ENCODE measurements around the gene FGF22. TPM values are rescaled to one million over a fixed set of nuclear protein-coding genes. Genes with fewer than 3 reads are reported as not detected.

The FGF22 gene
- total RNA-seq, 1 donor from 2014 or later, result 0.38 TPM

DNA sequence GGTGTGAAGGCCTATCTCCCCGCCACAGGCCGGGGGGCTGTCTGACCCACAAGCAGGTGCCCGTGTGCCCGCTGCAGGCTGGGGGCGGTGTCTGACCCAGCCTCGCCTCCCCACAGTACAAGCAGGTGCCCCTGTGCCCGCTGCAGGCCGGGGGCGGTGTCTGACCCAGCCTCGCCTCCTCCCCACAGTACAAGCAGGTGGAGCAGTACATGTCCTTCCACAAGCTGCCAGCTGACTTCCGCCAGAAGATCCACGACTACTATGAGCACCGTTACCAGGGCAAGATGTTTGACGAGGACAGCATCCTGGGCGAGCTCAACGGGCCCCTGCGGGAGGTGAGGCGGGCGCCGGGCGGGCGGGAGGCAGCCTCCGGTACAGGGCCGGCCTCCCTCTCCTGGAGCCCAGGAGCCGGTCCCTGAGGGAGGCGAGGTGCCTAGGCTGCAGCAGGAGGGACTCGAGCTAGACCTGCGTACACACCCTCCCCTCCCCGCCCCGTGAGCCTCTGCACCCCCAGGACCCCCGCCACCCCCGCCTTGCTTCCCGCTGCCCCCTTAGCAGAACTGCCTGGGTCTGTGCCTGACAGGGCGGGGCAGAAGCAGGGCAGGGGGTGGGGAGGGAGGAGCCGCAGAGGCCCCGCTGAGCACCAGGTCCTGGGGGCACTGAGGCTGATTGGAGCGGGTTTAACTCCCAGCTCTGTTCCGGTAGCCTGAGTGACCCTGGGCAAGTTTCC lies 29.4 kb upstream of the FGF22 start:
- H3K9me3 Mint-ChIP-seq, result no peaks in the 10 kb centered on the region
- peaks cover 17% of the 10 kb centered on the region for H3K36me3 Mint-ChIP-seq
- peaks cover 4% of the 10 kb centered on the region for H3K4me1 Mint-ChIP-seq
- H3K27ac Mint-ChIP-seq, result no peak overlapping the region
- DNase-seq (ENCODE audit: low spot score in 2 of 2, unreplicated experiment in 2 of 2), result no peak
- TF ChIP-seq CTCF (IDR thresholded peaks at IDR 0.05; ENCODE audit: unreplicated experiment), result no peak
- no peaks in the 10 kb centered on the region for H3K27me3 Mint-ChIP-seq (ENCODE audit: low read depth)
- H3K4me3 Mint-ChIP-seq, result no peak overlapping the region

DNA sequence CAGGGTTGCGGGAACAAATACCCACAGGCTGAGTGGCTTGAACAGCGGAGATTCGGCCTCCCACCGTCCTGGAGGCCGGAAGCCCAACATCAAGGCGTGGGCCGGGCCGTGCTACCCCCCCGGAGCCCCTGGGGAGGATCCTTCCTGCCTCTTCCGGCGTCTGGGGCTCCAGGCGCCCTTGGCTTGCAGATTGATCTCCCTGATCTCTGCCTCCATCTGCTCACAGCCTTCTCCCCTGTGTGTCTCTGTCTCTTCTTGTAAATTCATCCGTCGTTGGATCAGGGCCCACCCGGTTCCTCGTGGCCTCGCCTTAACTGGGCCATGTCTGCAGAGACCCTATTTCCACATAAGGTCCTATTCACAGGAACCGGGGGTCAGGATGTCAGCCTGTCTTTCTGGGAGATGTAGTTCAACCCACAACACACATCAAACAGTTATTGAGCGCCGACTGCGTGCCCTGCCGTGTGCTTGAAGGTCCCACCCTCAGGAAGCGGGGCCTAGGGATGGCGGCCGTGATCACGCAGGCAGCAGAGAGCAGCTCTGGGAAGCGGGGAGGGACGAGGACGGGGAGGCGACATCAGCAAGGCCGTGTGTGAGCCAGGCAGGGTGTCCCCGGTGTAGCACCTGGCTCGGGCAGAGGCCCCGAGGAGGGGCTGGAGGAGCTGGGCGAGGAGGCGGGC lies 28.7 kb upstream of the FGF22 start:
- peaks cover 4% of the 10 kb centered on the region for H3K4me1 Mint-ChIP-seq
- H3K4me3 Mint-ChIP-seq, result no peak overlapping the region
- peaks cover 20% of the 10 kb centered on the region for H3K36me3 Mint-ChIP-seq
- peak overlapping the region; percentile 54 for H3K27ac Mint-ChIP-seq
- H3K27me3 Mint-ChIP-seq (ENCODE audit: low read depth), result no peaks in the 10 kb centered on the region
- no peak for DNase-seq (ENCODE audit: low spot score in 2 of 2, unreplicated experiment in 2 of 2)
- no peak for TF ChIP-seq CTCF (IDR thresholded peaks at IDR 0.05; ENCODE audit: unreplicated experiment)
- no peaks in the 10 kb centered on the region for H3K9me3 Mint-ChIP-seq

GRCh38 chr19:611481-611868 lies 28.2 kb upstream of the FGF22 start:
- Mint-ChIP-seq H3K9me3 (no peaks in the 10 kb centered on the region), H3K4me1 (peaks cover 4% of the 10 kb centered on the region), H3K27me3 (ENCODE audit: low read depth) (no peaks in the 10 kb centered on the region), H3K27ac (no peak overlapping the region), H3K4me3 (no peak overlapping the region), H3K36me3 (peaks cover 20% of the 10 kb centered on the region)
- no peak for TF ChIP-seq CTCF (IDR thresholded peaks at IDR 0.05; ENCODE audit: unreplicated experiment)
- no peak for DNase-seq (ENCODE audit: low spot score in 2 of 2, unreplicated experiment in 2 of 2)

- no peak overlapping the region for H3K27ac Mint-ChIP-seq
- no peaks in the 10 kb centered on the region for H3K9me3 Mint-ChIP-seq
- peaks cover 4% of the 10 kb centered on the region for H3K4me1 Mint-ChIP-seq
- no peak for TF ChIP-seq CTCF (IDR thresholded peaks at IDR 0.05; ENCODE audit: unreplicated experiment)
- H3K4me3 Mint-ChIP-seq, result no peak overlapping the region
- H3K27me3 Mint-ChIP-seq (ENCODE audit: low read depth), result no peaks in the 10 kb centered on the region
- DNase-seq (ENCODE audit: low spot score in 2 of 2, unreplicated experiment in 2 of 2), result no peak
- peaks cover 23% of the 10 kb centered on the region for H3K36me3 Mint-ChIP-seq
Measured at GRCh38 chr19:612941-613340, 26.7 kb upstream of the FGF22 start.

DNA sequence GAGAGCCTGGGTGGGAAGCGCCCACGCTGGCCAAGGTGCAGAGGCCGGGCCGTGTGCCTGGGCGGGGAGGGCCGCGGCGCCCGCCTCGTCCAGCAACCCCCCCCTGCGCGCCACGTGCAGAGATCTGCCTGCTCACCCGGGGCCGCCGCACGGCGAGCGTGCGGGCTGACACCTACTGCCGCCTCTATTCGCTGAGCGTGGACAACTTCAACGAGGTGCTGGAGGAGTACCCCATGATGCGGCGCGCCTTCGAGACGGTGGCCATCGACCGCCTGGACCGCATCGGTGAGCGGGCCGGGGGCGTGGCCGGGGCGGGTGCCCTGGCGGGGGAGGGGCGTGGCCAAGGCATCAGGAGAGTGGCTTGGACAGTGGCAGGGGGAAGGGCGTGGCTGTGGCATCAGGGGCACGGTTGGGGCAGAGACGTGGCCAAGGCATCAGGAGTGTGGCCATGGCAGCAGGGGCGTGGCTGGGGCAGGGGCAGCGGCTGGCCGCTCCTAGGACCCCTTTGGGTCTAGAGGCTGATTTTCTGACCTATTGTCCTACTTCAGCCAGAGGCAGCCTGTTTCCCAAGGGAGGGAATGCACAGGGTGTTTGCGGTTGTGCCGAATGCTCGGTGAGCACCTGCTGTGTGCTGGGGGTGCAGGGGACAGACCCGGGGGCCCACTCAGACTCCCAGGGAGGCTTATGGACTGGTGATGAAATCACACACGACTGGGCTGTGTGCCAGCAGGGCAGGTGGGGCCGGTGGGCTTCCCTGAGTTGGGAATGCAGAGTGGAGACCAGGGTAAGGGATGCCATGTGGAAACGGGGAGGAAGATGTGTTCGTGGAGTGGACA lies 25.7 kb upstream of the FGF22 start:
- no peak for DNase-seq (ENCODE audit: low spot score in 2 of 2, unreplicated experiment in 2 of 2)
- Mint-ChIP-seq H3K9me3 (no peaks in the 10 kb centered on the region), H3K27ac (no peak overlapping the region), H3K4me3 (no peak overlapping the region), H3K27me3 (ENCODE audit: low read depth) (no peaks in the 10 kb centered on the region), H3K36me3 (peaks cover 28% of the 10 kb centered on the region), H3K4me1 (peaks cover 4% of the 10 kb centered on the region)
- no peak for TF ChIP-seq CTCF (IDR thresholded peaks at IDR 0.05; ENCODE audit: unreplicated experiment)

All from mesothelial cell of epicardium (in vitro differentiated cells).